Mesenchymal stem cell (in vitro differentiated cells and primary cell): Measurements from ENCODE around the gene DTWD2. TPM values are rescaled to one million over a fixed set of nuclear protein-coding genes. Genes with fewer than 3 reads are reported as not detected.
A peak's percentile ranks its signal among the peaks of the same experiment; 100 is the strongest.

Experiments
- DNase-seq: peaks from one replicate; pipeline ENCODE4 v3.0.0-alpha.2; 2013
- H2AFZ ChIP-seq: one replicate; pipeline ENCODE4 v1.6.1; 2013; ENCODE audit warnings: low read depth, mild to moderate bottlenecking, control low read depth, inconsistent platforms, low read length, moderate library complexity
- H2AK5ac ChIP-seq: 2 replicates; pipeline ENCODE4 v1.6.1; 2013; ENCODE audit warnings: low read length, moderate library complexity, mild to moderate bottlenecking, inconsistent platforms; ENCODE audit not compliant: severe bottlenecking
- H2BK120ac ChIP-seq: one replicate; pipeline ENCODE4 v1.6.1; 2013; ENCODE audit warnings: low read depth, mild to moderate bottlenecking, inconsistent platforms, low read length, moderate library complexity
- H2BK12ac ChIP-seq, 2 experiments: one replicate each; pipeline ENCODE4 v1.6.1; 2013; ENCODE audit warnings: inconsistent platforms in 2 of 2, low read length in 2 of 2, mild to moderate bottlenecking in 2 of 2, moderate library complexity in 2 of 2, control low read depth in 1 of 2
- H2BK15ac ChIP-seq: one replicate; pipeline ENCODE4 v1.6.1; 2013; ENCODE audit warnings: mild to moderate bottlenecking, low read depth, inconsistent platforms; ENCODE audit not compliant: poor library complexity, severe bottlenecking
- H2BK5ac ChIP-seq: 2 replicates; pipeline ENCODE4 v1.6.1; 2013; ENCODE audit warnings: low read depth, mild to moderate bottlenecking, low read length, control low read depth, inconsistent platforms; ENCODE audit not compliant: poor library complexity, severe bottlenecking
- H3K14ac ChIP-seq, 2 experiments: one replicate each; pipeline ENCODE4 v1.6.1; 2013; ENCODE audit warnings: inconsistent platforms in 2 of 2, low read length in 2 of 2, control low read depth in 1 of 2, mild to moderate bottlenecking in 1 of 2, moderate library complexity in 1 of 2
- H3K18ac ChIP-seq, 2 experiments: one replicate each; pipeline ENCODE4 v1.6.1; 2013; ENCODE audit warnings: inconsistent platforms in 2 of 2, low read length in 2 of 2, control low read depth in 1 of 2, low read depth in 1 of 2, mild to moderate bottlenecking in 1 of 2
- H3K23ac ChIP-seq, 2 experiments: one replicate each; pipeline ENCODE4 v1.6.1; 2013; ENCODE audit warnings: inconsistent platforms in 2 of 2, low read length in 2 of 2, mild to moderate bottlenecking in 2 of 2, moderate library complexity in 2 of 2, control low read depth in 1 of 2
- H3K27ac ChIP-seq: 2 replicates; pipeline ENCODE4 v1.5.1; 2013; ENCODE audit warnings: mild to moderate bottlenecking, moderate library complexity, low read length, control low read depth, inconsistent platforms; ENCODE audit not compliant: poor library complexity, severe bottlenecking
- H3K27me3 ChIP-seq, 2 experiments: 2 replicates each; pipeline versions ENCODE4 v1.6.1 to v1.7.0; 2013; ENCODE audit warnings: low read length in 2 of 2, mild to moderate bottlenecking in 2 of 2, moderate library complexity in 2 of 2, control low read depth in 1 of 2, inconsistent platforms in 1 of 2; ENCODE audit not compliant: control insufficient read depth in 1 of 2, insufficient read depth in 1 of 2
- H3K36me3 ChIP-seq, 2 experiments: 2 replicates each; pipeline versions ENCODE4 v1.6.1 to v1.7.0; 2013; ENCODE audit warnings: low read length in 2 of 2, control low read depth in 1 of 2, inconsistent platforms in 1 of 2, low read depth in 1 of 2, mild to moderate bottlenecking in 1 of 2; ENCODE audit not compliant: insufficient read depth in 2 of 2, control insufficient read depth in 1 of 2
- H3K4ac ChIP-seq, 2 experiments: one replicate each; pipeline ENCODE4 v1.6.1; 2013; ENCODE audit warnings: inconsistent platforms in 2 of 2, low read length in 2 of 2, mild to moderate bottlenecking in 2 of 2, moderate library complexity in 2 of 2, control low read depth in 1 of 2, low read depth in 1 of 2
- H3K4me1 ChIP-seq: 2 replicates; pipeline ENCODE4 v1.6.1; 2013; ENCODE audit warnings: low read depth, low read length, control low read depth; ENCODE audit not compliant: control insufficient read depth, insufficient read depth
- H3K4me2 ChIP-seq: 2 replicates; pipeline ENCODE4 v1.6.1; 2013; ENCODE audit warnings: low read length, mild to moderate bottlenecking, inconsistent platforms; ENCODE audit not compliant: poor library complexity, severe bottlenecking
- H3K4me3 ChIP-seq, 2 experiments: 2 replicates each; pipeline versions ENCODE4 v1.5.1 to v1.7.0; 2013; ENCODE audit warnings: low read length in 2 of 2, mild to moderate bottlenecking in 2 of 2, control low read depth in 1 of 2, low read depth in 1 of 2; ENCODE audit not compliant: insufficient read depth in 1 of 2
- H3K79me1 ChIP-seq: replicated peaks from 2 replicates; pipeline ENCODE4 v1.6.1; 2013; ENCODE audit warnings: mild to moderate bottlenecking, control low read depth, low read length, inconsistent platforms; ENCODE audit not compliant: poor library complexity, severe bottlenecking
- H3K9ac ChIP-seq: 2 replicates; pipeline ENCODE4 v1.7.0; 2013; ENCODE audit warnings: mild to moderate bottlenecking, low read length, moderate library complexity
- H3K9me3 ChIP-seq: 2 replicates; pipeline ENCODE4 v1.7.0; 2013; ENCODE audit warnings: mild to moderate bottlenecking, low read length; ENCODE audit not compliant: control insufficient read depth
- H4K8ac ChIP-seq: one replicate; pipeline ENCODE4 v1.6.1; 2013; ENCODE audit warnings: inconsistent platforms, mild to moderate bottlenecking, low read length, moderate library complexity
- H4K91ac ChIP-seq: one replicate; pipeline ENCODE4 v1.6.1; 2013; ENCODE audit warnings: mild to moderate bottlenecking, low read length, inconsistent platforms
- WGBS: methylation state at CpG from one replicate; pipeline ENCODE4 v1.1.7; 2013; ENCODE audit warnings: mixed read lengths; 5-methylcytosine and 5-hydroxymethylcytosine counted together
- polyA plus RNA-seq, 2 experiments: library from polyadenylated mRNA; stranded (reverse); fragments of 200-250 nt; gene quantifications; one replicate each; pipeline ENCODE4 v1.2.3, GENCODE V29; 2013

Gene DTWD2
- polyA plus RNA-seq (2013, experiment 1 of 2), result 2.5 TPM
- 2.8 TPM for polyA plus RNA-seq (2013, experiment 2 of 2)

GRCh38 chr5:118987988-118988865, at the start of gene DTWD2:
Gene DTWD2 (minus strand): TSS chr5:118988547. CDS start chr5:118988511, 36 bp downstream.
- H2BK15ac ChIP-seq, result peak within 1 kb of the TSS; percentile 98
- H2AFZ ChIP-seq, result peak within 1 kb of the TSS; percentile 91
- no peaks in the 10 kb centered on the region for H3K9me3 ChIP-seq
- H2BK120ac ChIP-seq, result peak within 1 kb of the TSS; percentile 65
- H3K4ac ChIP-seq, result peak within 1 kb of the TSS in 1 of 2 experiments; percentile 94
- peak within 1 kb of the TSS; percentile 82 to 92 for H3K18ac ChIP-seq
- peaks cover 2% of the 10 kb centered on the region for H3K79me1 ChIP-seq
- H3K14ac ChIP-seq, result no peak within 1 kb of the TSS
- H3K4me2 ChIP-seq, result peak within 1 kb of the TSS; percentile 78
- under 1% methylated on average over 63 of the region's 74 CpGs for WGBS
- H3K4me1 ChIP-seq, result peaks cover 4% of the 10 kb centered on the region
- no peaks in the 10 kb centered on the region for H3K27me3 ChIP-seq
- peak within 1 kb of the TSS; percentile 83 to 98 for H3K4me3 ChIP-seq
- H3K23ac ChIP-seq, result no peak within 1 kb of the TSS
- no peaks in the 10 kb centered on the region for H3K36me3 ChIP-seq
- peak within 1 kb of the TSS; percentile 90 for H2BK5ac ChIP-seq
- peak within 1 kb of the TSS; percentile 74 for H4K8ac ChIP-seq
- H3K27ac ChIP-seq, result peak within 1 kb of the TSS; percentile 61
- H3K9ac ChIP-seq, result peak within 1 kb of the TSS; percentile 81
- H2BK12ac ChIP-seq, result peak within 1 kb of the TSS in 1 of 2 experiments; percentile 87
- H2AK5ac ChIP-seq, result no peak within 1 kb of the TSS
- DNase-seq, result peak; percentile 92
- H4K91ac ChIP-seq, result peak within 1 kb of the TSS; percentile 88

DNA sequence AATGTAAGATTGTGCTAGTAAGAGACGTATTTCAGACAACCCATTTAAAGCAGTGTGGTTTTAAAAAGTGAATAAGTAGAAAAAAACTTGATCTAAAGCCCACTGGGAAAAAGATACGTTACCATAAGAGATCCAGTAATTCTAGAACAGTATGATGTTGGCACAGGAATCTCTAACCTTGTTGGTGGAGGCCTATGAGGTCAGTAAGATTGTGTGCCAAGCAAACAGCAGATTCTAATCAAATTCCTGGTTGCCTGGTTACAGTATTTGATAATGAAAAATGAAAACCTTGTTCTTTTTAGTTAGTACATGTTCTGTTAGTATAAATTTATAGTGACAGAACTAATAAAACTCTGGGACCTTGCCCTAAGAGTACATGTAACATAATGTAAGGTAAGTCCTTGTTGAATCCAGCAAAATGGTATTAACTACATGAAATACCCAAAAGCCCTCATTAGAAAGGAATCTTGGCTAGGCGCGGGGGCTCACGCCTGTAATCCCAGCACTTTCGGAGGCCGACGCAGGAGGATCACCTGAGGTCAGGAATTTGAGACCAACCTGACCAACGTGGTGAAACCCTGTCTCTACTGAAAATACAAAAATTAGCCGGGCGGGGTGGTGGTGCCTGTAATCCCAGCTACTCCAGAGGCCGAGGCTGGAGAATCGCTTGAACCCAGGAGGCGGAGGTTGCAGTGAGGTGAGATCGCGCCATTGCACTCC, 49.3 kb upstream of the DTWD2 start:
- no peak overlapping the region for H2BK12ac ChIP-seq
- H3K14ac ChIP-seq, result no peak overlapping the region
- H3K4me3 ChIP-seq, result no peak overlapping the region
- H3K9ac ChIP-seq, result peak overlapping the region; percentile 81
- peaks cover 24% of the 10 kb centered on the region for H3K9me3 ChIP-seq
- H3K27ac ChIP-seq, result no peak overlapping the region
- no peak for DNase-seq
- H2BK120ac ChIP-seq, result no peak overlapping the region
- H4K8ac ChIP-seq, result no peak overlapping the region
- H3K4ac ChIP-seq, result no peak overlapping the region
- H3K18ac ChIP-seq, result no peak overlapping the region
- no peak overlapping the region for H2BK5ac ChIP-seq
- no peak overlapping the region for H2AK5ac ChIP-seq
- peaks cover 1% of the 10 kb centered on the region for H3K4me1 ChIP-seq
- H2BK15ac ChIP-seq, result no peak overlapping the region
- 97% methylated on average over 16 of the region's 16 CpGs for WGBS
- no peak overlapping the region for H3K4me2 ChIP-seq
- H3K79me1 ChIP-seq, result no peaks in the 10 kb centered on the region
- H3K23ac ChIP-seq, result no peak overlapping the region
- no peaks in the 10 kb centered on the region for H3K36me3 ChIP-seq
- no peaks in the 10 kb centered on the region for H3K27me3 ChIP-seq
- H2AFZ ChIP-seq, result no peak overlapping the region
- no peak overlapping the region for H4K91ac ChIP-seq

GRCh38 chr5:119036101-119036762, 47.9 kb upstream of the DTWD2 start:
- Histone ChIP-seq H2BK120ac (no peak overlapping the region), H3K9me3 (peaks cover 18% of the 10 kb centered on the region), H2AK5ac (no peak overlapping the region), H3K4ac (no peak overlapping the region), H2AFZ (no peak overlapping the region), H4K91ac (no peak overlapping the region), H3K4me1 (peaks cover 1% of the 10 kb centered on the region), H3K4me3 (no peak overlapping the region), H3K23ac (no peak overlapping the region), H3K9ac (peak overlapping the region; percentile 57), H2BK15ac (no peak overlapping the region), H3K27ac (no peak overlapping the region), H2BK5ac (no peak overlapping the region), H3K18ac (no peak overlapping the region), H4K8ac (no peak overlapping the region), H3K4me2 (no peak overlapping the region), H3K79me1 (no peaks in the 10 kb centered on the region), H2BK12ac (no peak overlapping the region), H3K14ac (no peak overlapping the region), H3K36me3 (no peaks in the 10 kb centered on the region), H3K27me3 (no peaks in the 10 kb centered on the region)
- WGBS, result 91% methylated on average over 3 of the region's 8 CpGs
- DNase-seq, result peak; percentile 71
